CD4-positive, alpha-beta T cell treated with Interleukin-6 for 4 hours (primary cell): ENCODE data around the gene P4HTM.

ENCODE experiments used
- DNase-seq: peaks from one replicate; pipeline ENCODE4 v3.0.0-alpha.2; 2020; ENCODE audit warnings: mixed read lengths

P4HTM gene

GRCh38 chr3:49009396-49009795 is 19.4 kb downstream of the P4HTM start:
- DNase-seq: no peak

DNA sequence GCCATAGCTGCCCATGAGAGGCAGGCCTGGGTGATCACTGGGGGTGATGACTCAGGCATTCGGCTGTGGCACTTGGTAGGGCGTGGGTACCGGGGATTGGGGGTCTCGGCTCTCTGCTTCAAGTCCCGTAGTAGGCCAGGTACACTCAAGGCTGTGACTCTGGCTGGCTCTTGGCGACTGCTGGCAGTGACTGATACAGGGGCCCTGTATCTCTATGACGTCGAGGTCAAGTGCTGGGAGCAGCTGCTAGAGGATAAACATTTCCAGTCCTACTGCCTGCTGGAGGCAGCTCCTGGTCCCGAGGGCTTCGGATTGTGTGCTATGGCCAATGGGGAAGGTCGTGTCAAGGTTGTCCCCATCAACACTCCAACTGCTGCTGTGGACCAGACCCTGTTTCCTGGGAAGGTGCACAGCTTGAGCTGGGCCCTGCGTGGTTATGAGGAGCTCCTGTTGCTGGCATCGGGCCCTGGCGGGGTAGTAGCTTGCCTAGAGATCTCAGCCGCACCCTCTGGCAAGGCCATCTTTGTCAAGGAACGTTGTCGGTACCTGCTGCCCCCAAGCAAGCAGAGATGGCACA is 22.5 kb downstream of the P4HTM start:
- DNase-seq: no peak

DNA sequence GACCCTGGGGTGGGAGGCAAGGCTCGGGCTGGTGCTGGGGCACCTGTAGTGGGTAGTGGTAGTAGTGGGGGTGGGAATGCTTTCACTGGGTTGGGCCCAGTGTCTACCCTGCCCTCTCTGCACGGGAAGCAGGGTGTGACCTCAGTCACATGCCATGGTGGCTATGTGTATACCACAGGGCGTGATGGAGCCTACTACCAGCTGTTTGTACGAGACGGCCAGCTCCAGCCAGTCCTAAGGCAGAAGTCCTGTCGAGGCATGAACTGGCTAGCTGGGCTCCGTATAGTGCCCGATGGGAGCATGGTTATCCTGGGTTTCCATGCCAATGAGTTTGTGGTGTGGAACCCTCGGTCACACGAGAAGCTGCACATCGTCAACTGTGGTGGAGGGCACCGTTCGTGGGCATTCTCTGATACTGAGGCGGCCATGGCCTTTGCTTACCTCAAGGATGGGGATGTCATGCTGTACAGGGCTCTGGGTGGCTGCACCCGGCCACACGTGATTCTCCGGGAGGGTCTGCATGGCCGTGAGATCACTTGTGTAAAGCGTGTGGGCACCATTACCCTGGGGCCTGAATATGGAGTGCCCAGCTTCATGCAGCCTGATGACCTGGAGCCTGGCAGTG is 23.2 kb downstream of the P4HTM start:
- DNase-seq: no peak

DNA sequence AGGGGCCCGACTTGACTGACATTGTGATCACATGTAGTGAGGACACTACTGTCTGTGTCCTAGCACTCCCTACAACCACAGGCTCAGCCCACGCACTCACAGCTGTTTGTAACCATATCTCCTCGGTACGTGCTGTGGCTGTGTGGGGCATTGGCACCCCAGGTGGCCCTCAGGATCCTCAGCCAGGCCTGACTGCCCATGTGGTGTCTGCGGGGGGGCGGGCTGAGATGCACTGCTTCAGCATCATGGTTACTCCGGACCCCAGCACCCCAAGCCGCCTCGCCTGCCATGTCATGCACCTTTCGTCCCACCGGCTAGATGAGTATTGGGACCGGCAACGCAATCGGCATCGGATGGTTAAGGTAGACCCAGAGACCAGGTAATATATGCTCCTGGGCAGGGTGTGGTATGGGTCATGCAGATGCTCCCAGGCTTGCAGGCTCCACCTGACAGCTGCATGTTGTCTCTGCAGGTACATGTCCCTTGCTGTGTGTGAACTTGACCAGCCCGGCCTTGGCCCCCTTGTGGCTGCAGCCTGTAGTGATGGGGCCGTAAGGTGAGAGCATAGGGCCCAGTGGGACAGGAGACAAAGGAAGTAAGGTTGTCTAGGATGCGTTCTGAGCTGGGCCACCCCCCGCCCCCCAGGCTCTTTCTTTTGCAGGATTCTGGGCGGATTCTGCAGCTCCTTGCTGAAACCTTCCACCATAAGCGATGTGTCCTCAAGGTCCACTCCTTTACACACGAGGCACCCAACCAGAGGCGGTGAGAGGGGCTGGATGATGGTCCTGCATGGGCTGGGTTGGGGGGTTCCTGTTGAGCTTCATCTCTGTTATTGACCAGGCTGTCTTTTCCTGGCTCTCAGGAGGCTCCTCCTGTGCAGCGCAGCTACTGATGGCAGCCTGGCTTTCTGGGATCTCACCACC is 24.0 kb downstream of the P4HTM start:
- DNase-seq: peak; percentile 64

DNA sequence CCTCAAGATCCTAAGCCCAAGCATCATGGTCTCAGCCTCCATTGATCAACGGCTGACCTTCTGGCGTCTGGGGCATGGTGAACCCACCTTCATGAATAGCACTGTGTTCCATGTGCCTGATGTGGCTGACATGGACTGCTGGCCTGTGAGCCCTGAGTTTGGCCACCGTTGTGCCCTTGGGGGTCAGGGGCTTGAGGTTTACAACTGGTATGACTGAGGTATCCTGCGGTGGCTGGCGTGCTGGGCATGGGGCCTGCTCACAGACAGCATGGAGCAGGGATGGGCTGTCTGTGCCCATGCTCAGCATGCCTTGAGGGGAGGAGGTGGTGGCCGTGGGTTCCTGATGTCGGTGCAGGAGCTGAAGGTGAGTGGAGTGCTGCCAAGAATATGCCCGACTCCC is 25.0 kb downstream of the P4HTM start:
- DNase-seq: no peak

GRCh38 chr3:49015765-49016164 is 25.7 kb downstream of the P4HTM start:
- DNase-seq: no peak

- DNase-seq: no peak
Observed at GRCh38 chr3:49016414-49017228, 26.6 kb downstream of the P4HTM start.

- no peak for DNase-seq
Observed at GRCh38 chr3:49017229-49017970, 27.4 kb downstream of the P4HTM start.

- DNase-seq: peak; percentile 56
Observed at GRCh38 chr3:49017971-49018706, 28.1 kb downstream of the P4HTM start, which contains the start of gene DALRD3. DALRD3 (minus strand) TSS chr3:49018580; CDS start chr3:49018564, 16 bp downstream.

DNA sequence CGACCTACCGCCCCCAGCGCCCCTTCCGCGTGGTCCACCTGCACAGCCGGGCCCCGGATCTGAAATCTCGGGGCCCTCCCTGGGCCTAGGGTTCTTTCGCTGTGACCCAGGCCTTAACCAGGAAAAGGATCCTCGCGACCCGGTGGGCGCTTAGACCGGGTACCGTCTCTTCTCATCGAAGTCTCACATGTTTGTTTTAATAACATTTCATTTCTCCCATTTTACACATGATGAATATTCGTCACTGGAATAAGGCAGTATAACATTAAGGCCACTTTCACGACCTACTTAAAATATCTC is 28.6 kb downstream of the P4HTM start:
- DNase-seq: no peak

DNA sequence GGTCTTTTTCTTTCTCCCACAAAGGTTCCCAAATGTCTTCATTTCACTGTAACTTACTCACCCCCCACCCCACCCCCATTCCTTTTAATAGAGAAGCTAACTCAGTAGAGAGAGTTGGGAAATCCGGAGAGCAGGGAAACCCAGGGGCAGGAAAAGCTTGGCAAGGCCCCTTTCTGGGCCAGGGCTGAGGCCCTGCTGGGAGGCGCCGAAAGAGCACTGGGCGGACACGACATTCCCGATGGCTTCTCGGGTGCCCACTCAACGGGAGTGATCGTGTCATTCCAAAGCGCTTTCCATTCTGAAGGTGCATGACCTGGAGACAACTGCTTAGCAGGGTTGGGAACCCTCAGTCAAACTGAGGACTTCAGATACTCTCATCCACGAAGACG is 29.9 kb downstream of the P4HTM start:
- no peak for DNase-seq

GRCh38 chr3:49020330-49021212 is 30.5 kb downstream of the P4HTM start:
- DNase-seq: peak; percentile 32

- DNase-seq: peak; percentile 100
Observed at GRCh38 chr3:49021213-49021812, 31.3 kb downstream of the P4HTM start.

- peak; percentile 92 for DNase-seq
Observed at GRCh38 chr3:49021813-49022687, 32.0 kb downstream of the P4HTM start, which contains the start of gene NDUFAF3. NDUFAF3 (plus strand) TSS chr3:49022121; CDS start chr3:49022145, 24 bp downstream.

DNA sequence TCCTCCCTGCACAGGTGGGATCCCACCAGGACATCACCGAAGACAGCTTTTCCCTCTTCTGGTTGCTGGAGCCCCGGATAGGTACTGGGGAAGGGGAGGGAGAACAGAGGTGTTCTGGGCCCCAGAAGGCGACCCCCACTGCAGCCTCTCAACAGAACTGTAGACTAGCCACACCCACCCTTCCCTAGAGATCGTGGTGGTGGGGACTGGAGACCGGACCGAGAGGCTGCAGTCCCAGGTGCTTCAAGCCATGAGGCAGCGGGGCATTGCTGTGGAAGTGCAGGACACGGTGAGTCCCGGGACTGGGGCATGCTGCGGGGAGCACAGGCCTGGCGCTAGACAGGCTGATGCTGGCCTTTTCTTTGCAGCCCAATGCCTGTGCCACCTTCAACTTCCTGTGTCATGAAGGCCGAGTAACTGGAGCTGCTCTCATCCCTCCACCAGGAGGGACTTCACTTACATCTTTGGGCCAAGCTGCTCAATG is 32.7 kb downstream of the P4HTM start:
- DNase-seq: peak; percentile 1

DNA sequence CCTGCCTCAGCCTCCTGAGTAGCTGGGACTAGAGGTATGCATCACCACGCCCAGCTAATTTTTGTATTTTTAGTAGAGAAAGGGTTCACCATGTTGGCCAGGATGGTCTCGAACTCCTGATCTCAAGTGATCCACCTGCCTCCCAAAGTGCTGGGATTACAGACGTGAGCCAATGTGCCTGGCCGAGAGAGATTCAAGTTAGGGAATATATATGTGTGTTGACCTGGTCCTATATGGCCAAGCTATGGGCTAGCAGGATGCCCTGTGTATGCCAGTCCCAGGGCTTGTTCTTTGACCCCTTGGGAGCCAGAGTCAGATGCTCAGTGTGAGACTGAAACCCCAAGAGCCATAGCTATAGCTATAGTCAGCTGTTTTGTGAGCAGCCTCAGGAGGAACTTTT is 33.7 kb downstream of the P4HTM start:
- no peak for DNase-seq

- no peak for DNase-seq
Observed at GRCh38 chr3:49024449-49024848, 34.4 kb downstream of the P4HTM start.

DNA sequence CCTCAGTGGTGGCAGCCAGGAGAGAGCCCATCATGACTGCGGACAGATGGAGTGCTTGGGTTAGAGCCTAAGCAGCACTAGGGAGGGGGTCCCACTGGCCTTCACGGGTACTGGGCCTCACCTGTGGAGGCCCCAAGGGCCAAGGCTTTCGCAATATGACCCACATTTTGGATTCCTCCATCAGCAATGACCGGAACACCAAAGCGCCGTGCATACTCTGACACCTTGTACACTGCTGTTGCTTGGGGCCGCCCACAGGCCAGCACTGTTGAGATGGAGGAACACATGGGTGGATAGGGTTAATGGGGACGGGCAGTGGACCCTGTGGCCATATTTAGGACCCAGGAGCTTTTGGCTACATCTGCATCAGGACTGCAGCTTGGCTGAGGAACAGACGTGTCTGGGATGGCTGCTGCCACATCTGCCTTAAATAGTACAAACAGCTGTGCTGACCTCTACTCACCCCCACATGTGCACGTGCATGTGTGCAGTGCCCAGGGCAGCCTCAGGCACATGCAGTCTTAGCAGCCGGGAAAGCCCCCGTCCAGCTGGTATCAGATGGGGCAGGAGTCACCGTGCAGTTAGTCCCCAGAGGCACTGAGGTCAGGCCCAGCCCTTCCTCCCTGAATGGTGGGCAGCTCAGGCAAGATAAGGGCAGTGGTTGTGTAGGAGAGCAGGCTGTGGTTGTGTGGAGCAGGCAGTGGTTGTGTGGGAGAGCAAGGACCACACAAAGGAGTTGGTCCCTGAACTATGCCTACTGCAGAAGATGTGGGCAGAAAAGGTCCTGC is 35.2 kb downstream of the P4HTM start:
- no peak for DNase-seq
